Measurements from ENCODE around the gene TACC3. TPM values are rescaled to one million over a fixed set of nuclear protein-coding genes. Genes with fewer than 3 reads are reported as not detected.

Gene TACC3
- total and polyA plus RNA-seq, 2 of the 8 experiments (the other 6 are each of a cell fraction or from before 2014, with no cell fraction given) = 73.8 to 148 TPM

GRCh38 chr4:1685235-1686150 is 35.8 kb upstream of the TACC3 start:
- FAIRE-seq (no peak), DNase-seq (ENCODE audit: low read depth in 1 of 2, low spot score in 2 of 2) (no peak)
- Histone ChIP-seq H3K36me3 (ENCODE audit: control insufficient read depth in 2 of 4, insufficient read depth in 4 of 4, low read length in 3 of 4) (peaks cover 0 to 2% (median under 1%) of the 10 kb centered on the region in 4 experiments; a peak in 3 of 8 replicates), H3K23ac (ENCODE audit: insufficient read length) (no peak overlapping the region), H4K5ac (ENCODE audit: insufficient read length, low read depth, low read length) (no peak overlapping the region), H3K4ac (replicated peaks; ENCODE audit: insufficient read length, low read depth, low read length) (no peak overlapping the region), H3K27me3 (replicated peaks in 1 of 4; ENCODE audit: control insufficient read depth in 3 of 4, extremely low read depth in 1 of 4, insufficient read depth in 3 of 4, low read length in 3 of 4) (peaks cover 11 to 17% (median 13%) of the 10 kb centered on the region in 4 experiments), H3K23me2 (ENCODE audit: low read depth, low read length) (peaks cover 6% of the 10 kb centered on the region; the same call in 1 of the 2 replicates), H2BK120ac (replicated peaks; ENCODE audit: low read depth, low read length) (no peak overlapping the region), H2BK12ac (ENCODE audit: low read depth, low read length) (0 out of 2 replicates have a peak overlapping the region, but pooled peaks have one; percentile 27), H2BK15ac (ENCODE audit: low read length) (no peak overlapping the region), H4K20me1 (replicated peaks in 1 of 2; ENCODE audit: control insufficient read depth in 1 of 2, insufficient read depth in 2 of 2, low read length in 2 of 2) (peaks cover 0 to 5% of the 10 kb centered on the region in 2 experiments), H4K91ac (replicated peaks; ENCODE audit: insufficient read length, low read length) (no peak overlapping the region), H2BK20ac (ENCODE audit: low read length) (no peak overlapping the region), H3K79me1 (ENCODE audit: low read depth, low read length) (no peaks in the 10 kb centered on the region), H3K79me2 (ENCODE audit: control insufficient read depth in 1 of 2, insufficient read depth in 2 of 2, low read length in 2 of 2) (no peaks in the 10 kb centered on the region), H3K18ac (ENCODE audit: extremely low read depth, low read length) (no peak overlapping the region), H3K9ac (replicated peaks in 1 of 4; ENCODE audit: extremely low read depth in 1 of 4, low read depth in 3 of 4, low read length in 3 of 4) (no peak overlapping the region), H3K27ac (ENCODE audit: low read depth, low read length) (no peak overlapping the region), H3K14ac (ENCODE audit: insufficient read length) (no peak overlapping the region), H3K9me3 (ENCODE audit: insufficient read depth in 2 of 2, low read depth in 1 of 2, low read length in 1 of 2) (no peaks in the 10 kb centered on the region), H3K4me1 (replicated peaks in 1 of 4; ENCODE audit: control insufficient read depth in 3 of 4, insufficient read depth in 4 of 4, low read length in 3 of 4) (peaks cover 3 to 6% (median 4%) of the 10 kb centered on the region in 4 experiments; a peak in 6 of 7 replicates), H2BK5ac (ENCODE audit: low read depth, low read length) (no peak overlapping the region), H2AK5ac (ENCODE audit: low read depth, low read length) (no peak overlapping the region), H3K56ac (replicated peaks; ENCODE audit: insufficient read length, low read depth, low read length) (no peak overlapping the region), H3K4me3 (ENCODE audit: extremely low read depth in 1 of 4, insufficient read depth in 2 of 4, low read depth in 3 of 4, low read length in 4 of 4) (no peak overlapping the region), H2AFZ (ENCODE audit: low read length) (no peak overlapping the region), H4K8ac (ENCODE audit: extremely low read depth, insufficient read depth, low read length) (no peak overlapping the region), H3K4me2 (ENCODE audit: insufficient read depth in 1 of 2, low read depth in 2 of 2, low read length in 2 of 2) (0 out of 4 replicates have a peak overlapping the region, but pooled peaks have one; percentile 15 to 59)
- CTCF ChIA-PET (ENCODE audit: partially characterized antibody) = interaction anchor here (22.9 kb wide), 1 partner anchor 41 kb away, joined by 326 read pairs; the partner anchor contains the start of genes TACC3 and TMEM129
- 88% methylated on average over 17 of the region's 23 CpGs; no CpG with 5 or more reads in 1 of the 2 experiments for WGBS, 2 experiments (ENCODE audit: extremely low coverage in 1 of 2, insufficient coverage in 1 of 2, insufficient read length in 1 of 2, insufficient replicate concordance in 2 of 2, low coverage in 1 of 2, low lambda C conversion rate in 2 of 2, missing lambda C conversion rate in 1 of 2)
- POLR2A ChIA-PET (ENCODE audit: partially characterized antibody) = no interaction called here
- TF ChIP-seq KDM5A (IDR thresholded peaks at IDR 0.05; ENCODE audit: low read length) (no peak), RFX5 (IDR thresholded peaks at IDR 0.05; ENCODE audit: borderline replicate concordance, low read depth, low read length) (no peak), FOSL1 (IDR thresholded peaks at IDR 0.05; ENCODE audit: insufficient read depth, low read depth, low read length) (no peak), KDM1A (IDR thresholded peaks at IDR 0.05; ENCODE audit: borderline replicate concordance, low read length) (no peak), TCF12 (IDR thresholded peaks at IDR 0.05; ENCODE audit: low read depth, low read length) (no peak), RNF2 (IDR thresholded peaks at IDR 0.05; ENCODE audit: borderline replicate concordance, low read depth, low read length, missing control alignments, poor library complexity, severe bottlenecking) (no peak), EGR1 (IDR thresholded peaks at IDR 0.05; ENCODE audit: borderline replicate concordance, low read depth, low read length) (no peak), SP4 (IDR thresholded peaks at IDR 0.05; ENCODE audit: low read length) (no peak), HDAC6 (IDR thresholded peaks at IDR 0.05; ENCODE audit: low read depth, low read length) (no peak), ASH2L (IDR thresholded peaks at IDR 0.05; ENCODE audit: low read length) (no peak), BACH1 (IDR thresholded peaks at IDR 0.05; ENCODE audit: low read length) (no peak), PHF8 (conservative IDR thresholded peaks at IDR 0.05; ENCODE audit: low read depth, low read length) (no peak)
